NCI-H510A (cell line): ENCODE data around the gene CLEC4F.
"Not testable (repeated sequence)": the region's sequence is repeated elsewhere in the genome, so short reads cannot be mapped to it uniquely, and the experiment has no call there.

Experiments used
- DNase-seq: peaks from one replicate; lab custom pipeline; 2025; lab: John Stamatoyannopoulos, UW

The CLEC4F gene

DNA sequence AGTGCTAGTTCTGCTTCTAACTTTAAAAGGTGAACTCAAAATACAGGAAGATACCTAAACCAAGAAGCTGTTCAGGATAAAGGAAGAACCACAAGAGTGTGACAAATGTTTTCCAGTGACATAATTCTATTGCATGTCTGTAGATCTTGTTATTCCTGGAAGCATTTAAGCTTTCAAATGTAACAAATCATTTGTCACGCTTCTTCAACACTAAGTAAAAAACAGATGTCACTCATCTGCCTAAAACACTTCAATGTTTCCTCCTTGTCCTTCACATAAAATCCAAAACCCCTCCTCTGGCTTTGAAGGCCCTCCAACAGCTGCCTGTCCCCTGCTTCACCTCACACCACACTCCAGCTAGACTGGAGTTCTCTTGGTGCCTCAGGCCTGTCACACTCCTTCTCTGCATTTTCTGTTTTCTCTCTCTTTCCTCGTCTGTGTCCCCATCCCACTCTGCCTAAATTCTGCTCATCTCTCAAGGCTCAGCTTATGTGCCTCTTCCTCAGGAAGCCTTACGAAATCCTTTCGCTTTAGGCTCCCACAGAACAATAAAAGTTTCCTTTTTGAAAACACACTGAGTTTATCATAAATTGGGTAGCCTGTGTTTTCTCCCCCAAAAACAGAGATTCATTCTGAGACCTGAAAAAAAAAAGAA lies 6.4 kb upstream of the CLEC4F start:
- DNase-seq = no peak

DNA sequence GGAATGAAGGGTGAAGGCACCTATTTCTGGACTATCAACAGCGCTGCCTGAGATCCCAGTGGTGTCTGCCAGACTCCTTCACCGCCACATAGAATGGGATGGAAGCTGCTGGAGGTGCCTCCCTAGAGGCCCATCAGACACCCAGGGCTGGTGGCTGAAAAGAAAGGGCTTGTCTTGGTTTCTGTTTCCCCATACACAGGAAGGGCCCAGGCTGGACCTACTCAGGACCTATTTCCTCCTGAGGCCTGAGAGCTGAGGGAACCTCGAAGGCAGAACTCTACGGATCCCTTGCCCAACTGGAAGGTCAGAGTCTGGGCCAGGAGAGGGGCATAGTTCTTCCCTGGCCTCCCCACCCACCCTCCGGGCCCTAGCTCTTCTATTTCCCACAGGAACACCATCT lies 2.9 kb upstream of the CLEC4F start:
- no peak for DNase-seq

DNA sequence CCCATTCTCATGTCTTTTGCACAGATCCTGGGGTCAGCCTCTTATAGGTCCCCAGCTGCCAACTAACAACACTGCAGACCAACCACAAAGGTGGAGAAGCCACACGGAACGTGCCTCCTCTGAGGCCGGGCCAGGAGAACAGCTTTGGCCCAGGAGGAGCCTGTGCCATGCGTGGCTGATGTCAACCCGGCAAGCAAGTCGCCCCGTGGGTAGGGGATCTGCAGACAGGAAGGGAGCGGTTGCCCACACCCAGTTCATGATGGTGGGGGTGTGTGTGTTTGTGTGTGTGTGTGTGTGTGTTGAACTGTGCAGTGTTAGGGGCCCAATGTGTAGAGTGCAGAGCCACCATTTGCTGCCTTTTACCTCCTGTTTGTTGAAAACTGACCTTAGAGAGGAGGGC lies 2.4 kb upstream of the CLEC4F start:
- DNase-seq = no peak

DNA sequence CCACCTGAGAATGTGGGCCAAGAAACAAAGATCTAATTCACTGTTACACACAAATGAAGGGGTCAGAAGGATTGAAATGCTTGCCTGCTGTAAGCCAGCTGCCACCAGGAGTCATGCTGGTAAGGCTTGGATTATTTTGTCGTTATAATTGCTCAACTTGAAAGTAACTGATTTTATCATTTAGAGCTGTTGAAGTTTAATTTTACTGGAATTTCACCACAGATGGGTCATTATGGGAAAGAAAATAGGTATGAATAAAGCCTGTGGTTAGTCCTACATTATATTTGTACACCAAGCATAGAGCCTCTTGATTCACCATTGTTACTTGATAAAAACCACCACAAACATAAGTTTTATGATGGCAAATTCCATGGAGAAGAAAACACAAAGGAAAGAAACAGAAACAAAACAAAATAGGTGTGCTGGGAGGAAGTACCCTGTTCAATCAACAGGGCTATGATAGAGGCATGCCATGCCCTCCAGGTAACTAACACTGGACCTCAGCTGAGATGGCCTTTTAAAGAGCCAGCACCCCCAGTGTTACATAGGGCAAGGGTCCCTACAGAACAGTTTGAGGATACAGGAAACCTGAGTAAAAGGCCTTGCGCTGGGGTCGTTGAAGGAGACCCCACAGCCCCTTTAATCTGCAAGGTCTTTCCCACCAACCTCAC lies 3.0 kb downstream of the CLEC4F start:
- no peak for DNase-seq

DNA sequence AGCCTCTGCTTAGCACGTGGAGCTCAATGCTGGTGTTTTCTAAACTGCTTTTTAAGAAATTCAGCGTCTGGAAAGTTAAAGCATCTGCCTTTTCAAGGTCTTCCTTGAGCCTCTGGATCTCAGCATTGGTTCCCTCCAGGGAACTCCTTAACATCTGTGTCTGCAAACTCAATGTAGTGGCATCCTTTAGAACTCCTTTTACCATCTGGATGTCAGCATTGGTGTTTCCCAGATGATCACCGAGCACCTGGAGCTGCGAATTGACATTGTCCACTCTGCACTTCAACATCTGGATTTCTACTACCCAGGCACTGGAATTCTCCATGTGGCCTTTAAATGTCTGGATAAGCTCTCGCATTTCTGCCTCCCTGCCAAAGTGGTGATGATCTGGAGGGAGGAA lies 3.7 kb downstream of the CLEC4F start:
- DNase-seq = no peak

DNA sequence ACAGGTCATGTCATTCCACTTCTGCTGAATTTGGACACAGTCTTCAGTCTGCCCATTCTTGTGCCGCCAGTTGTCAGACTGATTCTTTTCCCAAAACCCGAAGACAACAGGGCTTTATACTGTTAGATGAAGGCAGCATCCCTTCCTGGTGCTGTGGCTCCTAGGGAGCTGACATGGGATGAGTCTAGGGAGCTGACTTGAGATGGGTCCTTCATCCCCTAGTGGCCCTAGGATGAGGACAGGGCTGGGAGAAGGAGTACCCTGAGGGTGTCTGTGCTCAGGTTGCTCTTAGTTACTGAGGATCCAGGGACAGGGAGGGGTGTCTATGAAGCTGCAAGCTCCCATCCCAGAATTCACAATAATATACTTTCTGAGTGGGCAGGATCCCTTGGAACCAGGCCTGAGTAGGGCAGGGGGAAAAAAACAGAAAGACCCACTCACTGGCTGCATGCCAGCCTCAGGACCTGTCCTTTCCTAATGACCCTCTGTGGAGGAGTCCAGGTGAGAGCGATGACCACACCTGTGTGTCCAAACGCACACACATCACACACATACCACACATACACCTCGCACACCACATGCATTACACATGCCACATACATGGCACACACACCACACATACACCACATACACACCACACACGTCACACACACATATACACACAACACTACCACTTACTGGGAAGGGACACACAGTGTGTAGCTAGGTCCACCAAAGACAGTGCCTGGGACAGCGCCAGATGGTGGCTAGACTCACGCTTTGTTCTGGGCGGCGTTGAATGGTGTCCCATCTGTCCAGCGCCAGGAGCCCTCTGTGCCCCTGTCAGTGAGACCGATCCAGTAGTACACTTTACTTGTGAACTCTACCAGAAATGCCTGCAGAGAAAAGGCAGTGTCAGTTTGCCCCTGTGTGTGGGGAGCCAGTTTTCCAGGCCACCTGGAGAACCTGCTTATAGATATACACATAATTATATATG lies 11.1 kb downstream of the CLEC4F start:
- no peak for DNase-seq

DNA sequence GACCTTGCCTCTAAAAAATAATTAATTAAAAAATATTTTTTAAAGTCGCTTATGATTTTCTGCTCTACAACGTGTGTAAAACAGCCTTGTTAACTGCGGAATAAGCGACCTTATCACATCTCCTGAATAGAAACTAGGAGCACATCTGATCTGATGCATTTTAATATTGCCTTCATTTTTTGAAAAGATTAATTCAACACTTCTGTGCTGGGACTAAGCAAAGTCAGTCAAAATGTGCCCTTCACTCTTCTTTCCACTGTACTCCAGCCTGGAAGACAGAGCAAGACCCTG lies 12.6 kb downstream of the CLEC4F start:
- no peak for DNase-seq

DNA sequence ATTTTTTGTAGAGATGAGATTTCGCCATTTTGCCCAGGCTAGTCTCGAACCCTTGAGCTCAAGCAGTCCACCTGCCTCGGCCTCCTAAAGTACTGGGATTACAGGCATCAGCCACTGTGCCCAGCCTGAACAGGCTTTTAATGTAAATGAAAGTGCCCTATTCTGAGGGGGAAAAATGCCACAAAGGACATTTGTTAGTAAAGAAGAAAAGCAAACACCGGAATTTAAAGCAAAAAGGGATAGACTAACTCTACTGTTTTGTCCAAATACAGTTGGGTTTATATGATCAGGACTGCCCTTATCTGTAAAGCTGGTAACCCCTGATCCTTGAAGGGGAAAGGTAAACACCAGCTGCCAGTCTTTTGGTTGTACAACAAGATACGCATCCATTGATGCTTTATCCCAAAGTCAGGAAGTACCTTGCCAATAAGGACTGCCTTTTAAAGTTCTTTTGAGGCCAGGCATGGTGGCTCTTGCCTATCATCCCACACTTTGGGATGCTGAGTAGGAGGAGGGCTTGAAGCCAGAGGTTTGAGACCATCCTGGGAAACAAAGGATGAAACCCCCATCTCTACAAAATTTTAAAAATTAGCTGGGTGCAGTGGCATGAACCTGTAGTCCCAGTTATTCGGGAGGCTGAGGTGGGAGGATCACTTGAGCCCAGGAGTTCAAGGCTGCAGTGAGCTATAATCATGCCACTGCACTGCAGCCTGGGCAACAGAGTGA lies 13.1 kb downstream of the CLEC4F start:
- no peak for DNase-seq

DNA sequence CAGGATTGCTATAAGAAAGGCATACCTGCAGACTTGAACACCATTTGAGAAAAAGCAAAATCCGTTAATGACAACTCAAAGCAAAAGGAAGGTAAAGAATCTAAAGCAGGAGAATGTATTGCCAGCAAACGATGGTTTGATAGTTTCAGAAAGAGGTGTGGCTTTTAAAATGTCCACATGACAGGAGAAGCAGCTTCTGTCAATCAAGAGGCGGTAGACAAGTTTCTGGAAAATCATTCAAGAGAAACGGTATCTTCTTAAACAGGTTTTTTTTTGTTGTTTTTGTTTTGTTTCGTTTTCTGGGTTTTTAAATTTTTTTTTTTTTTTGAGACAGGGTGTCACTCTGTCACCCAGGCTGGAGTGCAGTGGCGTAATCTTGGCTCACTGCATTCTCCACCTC lies 13.8 kb downstream of the CLEC4F start:
- DNase-seq = no peak

DNA sequence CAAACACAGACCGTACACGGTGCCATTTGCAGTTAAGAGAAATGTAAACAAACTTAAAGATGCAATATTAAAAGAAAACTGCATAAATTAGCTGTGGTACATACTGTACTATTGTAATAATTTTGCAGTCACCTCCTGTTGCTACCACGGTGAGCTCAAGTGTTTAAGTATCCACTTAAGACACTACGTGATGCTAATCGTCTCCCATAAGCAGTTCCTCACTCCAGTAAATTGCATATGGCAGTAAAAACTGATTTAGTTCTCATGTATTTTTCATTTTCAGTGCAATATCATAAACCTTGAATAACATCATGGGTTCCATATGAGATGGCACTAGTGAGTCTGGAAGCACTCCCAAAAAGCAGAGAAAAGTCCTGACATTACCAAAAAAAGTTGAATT lies 14.4 kb downstream of the CLEC4F start:
- peak; percentile 49 for DNase-seq

DNA sequence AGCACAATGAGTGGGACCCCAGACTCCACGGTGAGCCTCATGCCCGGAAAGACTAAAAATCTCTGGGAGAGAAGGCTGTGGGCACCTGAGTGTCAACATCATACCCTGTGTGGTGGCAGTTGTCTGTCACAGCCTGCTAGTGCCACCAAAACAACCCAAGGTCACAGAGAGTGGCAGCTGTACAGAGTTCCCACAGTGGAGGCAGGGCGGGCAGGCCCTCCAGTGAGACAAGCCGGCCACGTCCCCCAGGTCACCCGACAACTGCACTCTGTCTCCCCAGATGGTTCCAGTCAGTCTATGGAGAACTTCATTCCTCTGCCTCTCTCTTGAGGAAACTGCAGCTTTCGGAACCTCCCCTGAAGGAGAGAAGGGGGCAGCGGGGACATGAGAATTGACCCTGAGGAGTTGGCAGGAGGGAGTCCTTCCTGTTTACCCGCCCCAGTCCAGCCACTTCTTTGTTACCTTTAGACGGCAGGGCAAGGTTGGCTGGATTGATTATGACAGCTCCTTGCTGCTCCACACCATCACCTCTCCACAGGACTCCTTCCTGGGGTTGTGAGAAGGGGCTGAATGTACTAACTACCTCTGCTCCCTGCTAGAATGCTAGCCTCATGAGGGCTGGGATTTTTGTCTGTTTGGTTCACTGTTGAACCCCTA lies 18.7 kb downstream of the CLEC4F start:
- DNase-seq = no peak

DNA sequence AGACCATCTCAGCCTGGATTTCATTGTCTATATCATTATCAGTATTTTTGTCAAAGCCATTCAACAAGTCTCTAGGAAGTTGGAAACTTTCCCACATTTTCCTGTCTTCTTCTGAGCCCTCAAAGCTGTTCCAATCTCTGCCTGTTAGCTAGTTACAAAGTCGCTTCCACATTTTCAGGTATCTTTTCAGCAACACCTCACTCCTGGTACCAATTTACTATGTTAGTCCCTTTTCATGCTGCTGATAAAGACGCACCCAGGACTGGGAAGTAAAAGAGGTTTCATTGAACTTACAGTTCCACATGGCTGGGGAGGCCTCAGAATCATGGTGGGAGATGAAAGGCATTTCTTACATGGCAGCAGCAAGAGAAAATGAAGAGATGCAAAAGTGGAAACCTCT lies 20.7 kb downstream of the CLEC4F start:
- no peak for DNase-seq

DNA sequence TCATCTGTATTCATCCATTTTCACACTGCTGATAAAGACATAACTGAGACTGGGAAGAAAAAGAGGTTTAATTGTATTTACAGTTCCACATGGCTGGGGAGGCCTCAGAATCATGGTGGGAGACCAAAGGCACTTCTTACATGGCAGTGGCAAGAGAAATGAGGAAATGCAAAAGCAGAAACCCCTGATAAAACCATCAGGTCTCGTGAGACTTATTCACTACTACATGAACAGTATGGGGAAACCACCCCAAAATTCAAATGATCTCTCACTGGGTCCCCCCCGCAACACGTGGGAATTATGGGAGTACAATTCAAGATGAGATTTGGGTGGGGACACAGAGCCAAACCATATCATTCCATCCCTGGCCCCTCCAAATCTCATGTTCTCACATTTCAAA lies 22.4 kb downstream of the CLEC4F start:
- not testable (repeated sequence) for DNase-seq

DNA sequence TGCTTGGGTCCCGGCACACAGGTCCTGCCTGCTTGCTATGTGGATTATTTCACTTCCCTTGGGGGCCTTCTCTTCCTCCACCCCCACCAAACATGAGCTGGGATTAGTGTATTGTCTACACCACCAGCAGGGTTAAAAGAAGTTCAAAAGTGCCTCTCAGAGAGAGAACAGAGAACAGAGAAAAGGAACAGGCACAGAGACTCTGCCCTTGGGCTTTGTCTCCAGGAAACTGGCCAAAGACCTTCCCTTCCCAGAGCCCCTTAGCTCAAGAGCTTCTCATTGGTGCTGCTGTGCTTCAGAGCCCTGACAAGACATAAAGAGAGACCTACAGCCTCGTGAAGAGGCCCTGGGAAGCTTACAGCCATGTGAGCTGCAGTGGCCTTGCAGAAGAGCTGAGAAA lies 22.9 kb downstream of the CLEC4F start:
- no peak for DNase-seq

DNA sequence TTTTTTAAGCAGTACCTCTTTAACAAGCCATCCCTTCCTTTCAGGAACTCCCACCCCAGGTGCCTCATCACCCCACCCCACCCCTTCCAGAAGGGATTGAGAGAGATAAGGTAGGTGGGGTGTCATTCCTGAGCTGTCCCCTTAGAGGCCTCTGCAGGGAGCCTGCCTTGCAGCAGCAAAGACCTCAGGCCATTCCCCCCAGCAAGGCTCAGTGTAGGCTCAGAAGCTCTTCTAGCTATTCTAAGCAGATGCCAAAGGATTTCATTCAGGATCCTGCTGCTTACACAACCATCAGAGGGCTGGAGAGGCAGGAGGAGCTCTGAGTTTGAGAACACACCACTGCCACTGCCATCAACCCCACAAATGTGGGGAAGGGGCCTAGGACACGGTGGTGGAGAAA lies 24.1 kb downstream of the CLEC4F start:
- no peak for DNase-seq

DNA sequence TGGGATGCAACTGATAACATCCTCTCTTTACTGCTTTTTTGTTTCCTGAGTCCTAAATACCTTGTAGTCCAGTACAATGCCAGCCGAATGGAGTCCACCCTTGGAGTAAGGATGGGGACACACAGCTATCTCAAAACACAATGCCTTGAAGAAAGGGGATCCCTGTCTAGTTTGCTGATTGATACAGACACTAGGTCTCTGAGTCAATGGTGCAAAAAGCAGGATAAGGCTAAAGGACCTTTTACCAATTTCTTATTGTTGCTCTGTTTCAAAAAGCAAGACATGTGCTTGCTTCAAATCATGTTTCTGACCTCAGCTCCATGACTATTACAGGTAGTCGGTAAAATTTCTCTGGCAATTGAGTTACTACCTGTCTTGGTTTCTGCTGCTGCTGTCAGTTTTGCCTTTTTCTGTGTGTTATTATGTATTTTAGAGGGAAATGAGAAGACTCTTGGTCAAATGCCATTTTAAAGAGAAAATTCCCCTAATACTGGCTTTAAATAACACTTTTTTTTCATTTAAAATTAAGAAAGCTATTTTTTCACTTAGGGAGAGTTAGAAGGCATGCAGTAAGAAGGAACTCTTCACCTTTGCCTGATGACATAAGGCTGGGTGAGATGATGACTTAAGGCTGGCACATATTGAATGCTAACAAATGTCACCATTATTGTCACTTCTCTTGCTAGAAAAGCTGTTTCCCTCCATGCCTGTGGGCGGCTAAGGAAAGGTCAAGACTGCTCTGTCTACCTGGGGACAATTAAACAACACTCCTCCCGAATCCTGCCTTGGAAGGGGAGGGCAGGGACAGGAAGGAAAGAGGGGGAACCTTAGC lies 25.0 kb downstream of the CLEC4F start:
- no peak for DNase-seq

DNA sequence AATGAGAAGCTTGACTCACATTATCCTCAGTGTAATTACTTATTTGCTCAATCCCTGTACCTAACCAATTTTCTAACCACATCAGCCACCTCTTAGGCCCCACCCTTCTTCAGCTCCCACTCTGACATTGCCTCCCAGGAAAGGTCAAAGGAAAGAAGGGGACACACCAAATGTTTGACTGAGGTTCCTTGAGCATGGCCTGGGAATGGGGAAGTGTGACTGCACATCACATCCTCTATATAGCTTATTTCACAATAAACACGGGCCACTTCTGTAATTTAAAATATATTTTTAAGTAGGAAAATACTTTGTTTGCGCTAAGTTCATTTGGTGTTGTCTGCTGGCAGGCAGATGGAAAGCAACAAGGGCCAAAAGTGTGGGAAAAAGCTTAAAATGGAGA lies 26.9 kb downstream of the CLEC4F start:
- no peak for DNase-seq

DNA sequence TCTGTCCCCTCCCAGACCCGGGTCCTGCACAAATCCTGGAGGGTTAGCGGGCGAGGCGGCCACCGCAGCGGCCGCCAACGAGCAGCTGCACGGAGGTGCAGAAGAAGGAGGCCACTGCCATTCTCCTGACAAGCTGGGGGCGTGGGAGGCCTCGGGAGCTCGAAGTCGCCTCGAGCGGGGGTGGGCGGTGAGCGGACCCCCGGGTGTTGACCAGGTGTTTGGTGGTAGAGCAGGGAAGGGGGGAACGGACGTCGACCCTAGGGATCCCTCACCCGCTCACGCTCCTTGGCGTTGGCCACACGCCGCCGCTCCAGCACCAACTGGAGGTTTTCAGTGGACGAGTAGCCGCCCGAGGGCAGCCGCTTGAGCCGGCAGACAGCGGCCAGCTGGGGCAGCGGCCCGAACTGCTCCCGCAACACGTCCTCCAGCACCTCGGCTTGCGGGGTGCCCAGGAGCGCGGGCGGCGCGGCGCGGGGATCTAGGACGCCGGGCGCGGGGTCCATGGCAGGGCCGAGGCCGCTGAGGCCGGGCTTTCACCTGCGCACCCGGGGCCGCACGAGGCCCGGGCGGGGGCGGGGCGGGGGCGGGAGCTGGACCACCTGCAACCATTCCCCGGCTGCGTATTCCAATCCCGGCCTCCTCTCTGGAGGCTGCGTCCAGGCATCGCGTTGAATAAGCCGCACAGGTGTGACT lies 30.1 kb downstream of the CLEC4F start, which contains the start of gene FIGLA:
Gene FIGLA, minus strand, starts transcription at position 508 of the 693 bp plus-strand sequence. Its CDS starts 5 bp downstream, at position 503.
- DNase-seq = no peak

DNA sequence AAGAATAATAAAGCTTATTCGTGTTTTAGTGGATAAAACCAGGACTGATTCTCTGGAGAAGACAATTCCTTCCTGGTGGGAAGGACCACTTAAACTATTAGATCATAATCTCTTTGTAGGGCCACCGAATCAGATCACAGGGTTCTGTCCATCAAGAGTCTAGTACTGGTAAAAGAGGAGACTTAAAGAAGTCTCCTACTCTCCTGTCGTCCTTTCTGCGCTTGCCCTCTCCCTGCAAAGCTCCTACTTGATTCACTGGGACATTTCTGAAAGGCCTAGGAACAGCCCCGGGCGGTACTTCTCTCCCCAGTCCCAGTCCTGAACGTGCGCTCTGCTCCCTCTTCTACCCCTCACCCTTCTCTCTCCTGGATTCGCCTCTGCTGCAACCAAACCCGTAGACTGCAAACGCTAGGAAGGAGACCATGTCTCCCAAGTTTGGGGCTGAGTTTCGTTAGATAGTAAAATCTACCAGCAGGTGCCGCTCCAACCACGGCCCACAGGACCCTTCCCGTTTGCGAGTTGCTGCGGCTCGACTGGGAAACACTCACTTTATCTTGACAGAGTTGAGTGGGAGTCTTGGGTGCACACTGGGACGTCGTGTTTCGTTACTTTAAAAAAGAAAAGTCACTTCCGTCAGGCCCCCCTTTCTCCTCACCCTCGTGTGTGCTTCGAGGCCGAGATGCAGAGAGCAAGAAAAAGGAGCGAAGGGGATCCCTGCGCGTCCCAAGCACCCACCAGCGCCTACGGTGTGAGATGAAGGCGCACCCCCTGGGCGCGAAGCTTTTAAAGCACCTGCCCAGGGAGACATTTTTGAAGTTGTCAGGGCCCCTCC lies 30.9 kb downstream of the CLEC4F start:
- peak; percentile 66 for DNase-seq
